ENCODE results near the gene SLC9A2.

The SLC9A2 gene

GRCh38 chr2:102672107-102672776 lies 52.9 kb downstream of the SLC9A2 start:
- peak in 3 of 4 experiments; percentile 18 to 59 (median 48) for DNase-seq

DNA sequence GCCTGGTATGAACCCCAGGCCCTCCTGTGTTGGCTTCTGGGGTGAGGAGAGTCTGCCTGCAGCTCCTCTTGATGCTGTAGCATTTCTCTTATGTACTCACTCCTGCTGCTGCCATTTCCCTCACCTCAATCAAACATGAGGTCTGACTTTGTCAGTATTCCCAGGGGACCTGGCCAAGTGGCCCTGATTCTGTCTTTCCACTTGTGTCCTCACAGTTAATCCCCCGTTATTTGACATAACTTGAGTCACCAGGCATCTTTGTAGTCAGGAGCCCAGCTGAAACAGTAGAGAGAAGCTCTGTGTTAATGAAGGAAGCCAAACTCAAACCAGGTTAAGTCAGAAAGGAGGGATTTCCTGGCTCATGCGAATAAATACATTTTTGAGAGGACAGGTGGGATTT lies 55.0 kb downstream of the SLC9A2 start:
- no peak for DNase-seq

- no peak for DNase-seq
These were observed 55.5 kb downstream of the SLC9A2 start for GRCh38 chr2:102674836-102675235.

DNA sequence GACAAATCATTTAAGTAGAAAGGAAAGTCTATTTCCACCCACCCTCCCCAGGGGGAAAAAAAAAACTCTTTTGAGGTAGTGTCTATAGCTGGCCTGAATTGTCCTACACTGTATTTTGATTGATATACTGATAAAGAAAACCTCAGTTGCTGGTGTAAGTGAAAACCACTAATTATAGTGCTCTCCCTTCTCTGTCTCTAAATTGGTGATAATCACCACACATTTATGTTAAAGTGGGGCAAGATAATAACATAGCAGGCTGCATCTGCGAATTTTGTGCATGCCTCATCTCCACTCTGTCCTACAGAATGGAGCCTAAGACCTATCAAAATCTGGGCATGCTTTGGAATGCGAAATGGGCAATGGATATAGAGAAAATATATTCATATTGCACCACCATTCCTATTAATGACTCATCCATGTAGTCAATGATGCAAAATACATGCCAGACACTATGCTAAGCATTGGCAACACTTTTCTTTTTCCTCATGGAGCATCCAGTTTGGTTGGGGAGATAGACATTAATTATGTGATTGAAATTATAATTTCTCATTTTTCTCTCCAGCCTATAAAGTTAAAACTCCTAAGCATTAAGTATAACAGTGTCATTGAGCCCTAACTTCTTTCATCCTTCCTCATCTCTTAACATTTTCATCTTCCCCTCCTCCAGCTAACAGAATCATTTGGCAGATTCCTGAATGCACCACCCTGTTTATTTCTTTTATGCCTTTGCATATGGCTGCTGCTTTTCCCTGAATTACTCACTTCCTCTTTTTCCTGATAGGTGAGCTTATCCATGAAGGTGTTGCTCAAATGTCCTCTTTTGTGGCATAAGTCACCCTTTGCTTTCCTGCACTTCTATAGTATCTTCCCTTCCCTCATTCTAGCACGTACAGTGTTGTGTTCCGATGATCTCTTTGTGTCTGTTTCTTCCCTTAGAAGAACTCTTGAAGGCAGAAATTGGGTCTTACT lies 58.2 kb downstream of the SLC9A2 start:
- DNase-seq, result no peak

GRCh38 chr2:102678442-102678841 lies 59.1 kb downstream of the SLC9A2 start:
- no peak for DNase-seq

- DNase-seq, result peak in 2 of 4 experiments; percentile 21 to 29
These were observed 67.4 kb downstream of the SLC9A2 start for GRCh38 chr2:102686479-102687439.

GRCh38 chr2:102690012-102690411 lies 70.7 kb downstream of the SLC9A2 start:
- no peak for DNase-seq

- no peak for DNase-seq
These were observed 77.1 kb downstream of the SLC9A2 start for GRCh38 chr2:102696463-102696862.

DNA sequence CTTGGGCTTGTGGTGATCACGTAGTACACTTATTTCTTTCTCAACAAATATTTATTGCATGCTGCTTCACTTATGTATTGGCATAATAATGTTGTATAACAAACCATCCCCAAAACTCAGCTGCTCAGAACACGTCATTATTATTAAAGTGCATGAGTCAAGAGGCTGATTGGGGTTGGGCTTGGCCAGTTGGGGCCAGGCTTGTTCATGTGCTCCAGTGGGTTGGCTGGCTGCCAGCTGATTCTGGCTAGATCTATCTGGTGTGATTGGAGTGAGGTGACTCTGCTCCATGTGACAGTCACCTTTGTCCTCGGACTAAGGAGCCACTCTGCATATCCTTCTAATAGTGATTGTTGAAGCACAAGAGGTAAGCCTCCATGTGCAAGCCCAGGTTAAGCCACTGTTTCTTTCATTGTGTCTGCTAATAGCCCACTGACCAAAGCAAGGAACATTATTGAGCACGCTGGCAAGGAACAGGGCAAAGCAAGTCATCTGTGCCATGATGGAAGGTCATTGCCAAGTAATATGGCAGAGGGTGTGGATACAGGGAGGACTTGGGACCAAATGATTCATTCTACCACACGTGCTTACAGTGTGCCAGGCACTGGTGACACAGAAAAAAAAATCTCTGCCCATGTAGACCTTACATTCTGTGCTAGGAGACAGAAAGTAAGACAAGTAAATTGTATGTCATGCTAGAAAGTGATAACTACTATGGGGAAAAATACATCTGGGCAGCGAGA lies 79.2 kb downstream of the SLC9A2 start:
- no peak for DNase-seq

- DNase-seq, result no peak
These were observed 84.0 kb downstream of the SLC9A2 start for GRCh38 chr2:102703305-102703704.

- peak; percentile 32 to 54 (median 44) for DNase-seq
These were observed 84.4 kb downstream of the SLC9A2 start for GRCh38 chr2:102703748-102704147.

GRCh38 chr2:102704531-102704930 lies 85.2 kb downstream of the SLC9A2 start:
- no peak for DNase-seq

DNA sequence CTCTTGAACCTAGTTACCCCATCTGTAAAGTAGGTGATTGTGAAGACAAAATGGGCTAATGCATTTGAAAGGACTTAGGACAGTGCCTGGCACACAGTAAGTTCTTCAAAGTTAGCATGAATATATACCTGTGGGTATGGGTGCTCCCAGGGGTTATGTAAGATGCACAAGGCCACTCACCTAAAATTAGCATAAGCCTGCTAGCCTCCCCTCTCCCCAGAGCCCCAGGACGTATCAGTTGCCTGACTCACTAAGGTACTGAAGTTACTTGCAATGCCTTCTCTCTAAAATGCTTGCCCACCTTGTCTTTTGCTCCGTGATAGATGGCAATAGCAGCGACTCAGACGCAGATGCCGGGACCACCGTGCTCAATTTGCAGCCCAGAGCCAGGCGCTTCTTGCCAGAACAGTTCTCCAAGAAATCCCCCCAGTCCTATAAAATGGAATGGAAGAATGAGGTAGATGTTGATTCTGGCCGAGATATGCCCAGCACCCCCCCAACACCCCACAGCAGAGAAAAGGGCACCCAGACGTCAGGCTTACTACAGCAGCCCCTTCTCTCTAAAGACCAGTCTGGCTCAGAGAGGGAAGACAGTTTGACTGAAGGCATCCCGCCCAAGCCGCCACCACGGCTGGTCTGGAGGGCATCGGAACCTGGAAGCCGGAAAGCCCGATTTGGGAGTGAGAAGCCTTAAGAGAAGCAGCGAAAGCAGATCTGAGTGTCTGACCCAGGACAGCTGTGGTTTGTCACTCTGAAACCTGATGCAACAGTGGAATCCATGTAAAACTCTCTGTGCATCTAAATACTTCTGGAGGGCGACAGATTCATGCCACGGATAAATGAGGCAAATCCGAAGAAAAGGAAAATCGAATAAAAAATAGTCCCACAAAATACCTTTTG lies 88.7 kb downstream of the SLC9A2 start:
- no peak for DNase-seq

DNA sequence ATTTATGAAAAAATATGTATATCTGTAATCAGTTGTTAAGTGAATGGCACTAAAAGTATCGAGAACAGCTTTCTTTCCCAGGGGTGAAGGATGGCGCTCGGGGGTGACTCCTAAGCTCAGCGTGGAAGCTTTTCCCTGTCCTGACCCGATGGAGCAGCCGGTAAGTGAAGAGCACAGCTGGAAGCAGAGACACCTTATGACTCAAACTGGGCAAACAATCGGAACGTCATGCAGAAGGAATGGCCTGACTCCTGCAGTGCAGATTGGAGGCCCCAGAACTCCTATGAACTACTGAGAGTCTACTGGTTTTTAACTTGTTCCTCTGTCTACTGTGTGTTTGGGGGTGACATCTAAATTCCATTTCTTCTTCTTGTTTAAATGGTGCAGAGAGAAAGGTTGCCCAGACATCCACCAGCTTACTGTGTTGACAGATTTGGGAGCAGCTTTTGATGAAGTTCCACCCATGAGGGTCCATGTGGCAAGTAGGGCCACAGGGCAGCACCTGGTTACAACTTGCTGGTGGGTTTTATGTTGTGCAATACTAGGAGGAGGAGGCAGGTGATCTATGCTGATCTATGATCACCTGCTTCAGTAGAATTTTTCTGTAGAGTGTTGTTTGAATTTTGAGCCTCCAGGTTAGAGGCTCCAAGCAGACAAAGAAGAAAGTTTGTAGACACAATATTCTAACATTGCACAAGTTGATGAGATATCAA lies 89.7 kb downstream of the SLC9A2 start:
- DNase-seq, result no peak

DNA sequence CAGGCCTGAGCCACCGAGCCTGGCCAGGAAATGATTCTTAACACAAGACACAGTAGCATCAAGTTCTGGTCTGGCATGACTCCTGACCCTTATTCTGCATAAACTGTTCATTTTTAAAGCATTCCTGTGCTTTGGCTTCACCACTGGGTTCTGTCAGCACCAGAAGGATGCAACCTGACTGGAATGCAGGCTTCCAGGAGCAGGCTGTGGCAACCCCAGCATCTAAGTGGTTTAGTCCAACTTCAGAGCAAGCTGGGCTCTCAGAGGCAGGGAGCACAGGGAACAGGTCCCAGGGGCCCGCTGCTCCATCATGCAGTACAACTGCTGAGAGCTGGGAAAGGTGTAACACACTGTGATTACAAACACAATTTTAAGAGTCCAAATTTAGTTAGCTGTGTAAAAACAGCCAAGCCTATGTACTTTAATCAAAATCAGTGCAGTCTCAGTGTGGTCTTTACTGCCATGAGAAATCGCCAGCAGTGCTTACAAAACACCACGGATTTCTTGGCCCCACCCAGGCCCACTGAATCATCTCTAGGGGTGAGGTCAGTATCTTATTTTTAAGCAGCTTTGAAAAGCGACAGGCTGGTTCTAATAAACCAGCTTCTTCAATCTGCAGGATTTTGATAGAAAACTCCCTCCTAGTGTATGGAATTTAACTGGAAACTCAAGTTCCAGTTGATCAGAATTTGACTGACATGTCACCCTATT lies 98.1 kb downstream of the SLC9A2 start:
- no peak for DNase-seq

DNA sequence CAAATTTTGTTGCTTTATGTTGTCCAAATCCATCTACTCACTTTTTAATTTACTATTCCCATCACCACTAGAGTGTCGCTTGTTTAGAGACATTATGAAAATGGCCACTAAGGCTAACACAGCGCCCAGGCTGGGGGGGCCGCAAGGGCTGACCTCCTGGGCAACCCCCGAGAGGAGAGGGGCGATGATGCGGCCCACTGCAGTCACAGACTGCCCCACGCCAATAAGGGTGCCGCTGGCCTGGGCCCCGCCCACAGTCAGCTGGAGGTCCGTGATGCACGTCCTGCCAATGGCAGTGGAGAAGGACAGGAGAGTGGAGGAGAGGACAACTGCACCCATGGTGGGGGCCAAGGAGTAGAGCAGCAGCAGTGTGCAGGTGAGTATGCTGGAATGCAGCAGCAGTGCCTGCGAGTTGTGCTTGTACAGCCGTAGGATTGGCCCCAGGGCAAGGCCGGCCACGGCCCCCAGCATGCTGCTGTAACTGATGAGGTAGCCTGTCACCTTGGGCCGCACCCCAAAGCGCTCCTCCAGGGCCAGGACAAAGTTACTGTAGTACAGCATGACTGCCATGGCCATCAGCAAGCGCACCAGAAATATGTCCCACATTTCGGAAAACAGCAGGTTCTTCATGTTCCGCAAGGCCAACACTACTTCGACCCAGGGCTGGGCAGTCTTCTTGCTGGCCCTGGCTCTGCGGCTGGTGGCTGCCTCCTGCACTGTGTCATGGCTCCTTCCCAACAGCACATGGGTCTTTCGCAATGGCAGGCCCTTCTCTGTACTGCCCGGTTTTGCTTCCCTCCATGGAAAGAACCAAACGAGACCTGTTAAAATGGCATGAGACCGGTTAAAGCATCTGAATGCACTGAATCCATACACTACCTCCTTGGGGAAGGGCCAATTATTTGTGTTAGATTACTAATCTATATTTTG lies 99.3 kb downstream of the SLC9A2 start:
- DNase-seq, result peak in 2 of 4 experiments; percentile 13 to 19

DNA sequence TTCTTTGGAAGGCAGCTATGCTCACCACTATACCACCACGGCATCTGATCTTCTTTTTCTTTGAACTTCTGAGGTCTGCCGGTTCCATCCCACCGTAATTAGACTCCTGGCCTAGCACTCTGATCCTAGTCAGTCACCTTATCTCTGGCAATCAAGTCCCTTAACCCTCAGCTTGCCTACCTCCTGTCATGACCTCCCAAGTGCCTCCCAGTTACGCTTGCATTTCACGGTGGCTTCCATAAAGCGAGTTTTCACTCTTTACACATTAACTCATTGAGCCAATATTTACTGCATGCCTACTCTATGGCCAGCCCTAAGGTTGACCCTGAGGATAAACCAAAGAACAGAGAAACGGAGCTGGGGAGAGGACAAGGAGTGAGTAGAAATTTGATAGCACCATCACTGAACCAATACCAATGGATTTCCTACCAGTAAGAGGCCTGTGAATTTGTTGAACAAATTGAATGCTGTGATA lies 104.7 kb downstream of the SLC9A2 start:
- no peak for DNase-seq

GRCh38 chr2:102724553-102724952 lies 105.2 kb downstream of the SLC9A2 start:
- DNase-seq, result no peak

Measured in suppressor macrophage (primary cell).